HS-27A (cell line): ENCODE results near the gene ALS2.
"Not testable (repeated sequence)": the region's sequence is repeated elsewhere in the genome, so short reads cannot be mapped to it uniquely, and the experiment has no call there.

ENCODE experiments used
- DNase-seq: peaks from one replicate; pipeline ENCODE4 v3.0.0-alpha.2; 2012; ENCODE audit warnings: low read depth, missing footprints

The ALS2 gene

DNA sequence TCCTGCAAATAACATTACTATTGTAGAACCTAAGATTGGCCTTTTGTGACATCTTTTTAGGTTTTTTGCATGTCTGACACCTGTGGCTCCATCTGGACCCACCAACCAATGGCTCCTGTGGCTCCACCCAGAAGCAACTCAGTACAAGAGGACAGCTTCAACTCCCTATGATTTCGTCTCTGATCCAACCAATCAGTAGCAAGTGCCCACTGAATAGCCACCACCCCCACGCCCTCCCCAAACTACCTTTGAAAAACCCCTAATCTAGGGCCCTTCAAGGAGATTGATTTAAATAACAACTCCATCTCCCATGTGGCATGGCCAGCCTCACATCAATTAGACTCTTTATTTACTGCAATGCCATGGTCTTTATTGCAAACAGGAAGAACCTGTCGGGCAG is 105.9 kb downstream of the ALS2 start:
- DNase-seq: no peak

DNA sequence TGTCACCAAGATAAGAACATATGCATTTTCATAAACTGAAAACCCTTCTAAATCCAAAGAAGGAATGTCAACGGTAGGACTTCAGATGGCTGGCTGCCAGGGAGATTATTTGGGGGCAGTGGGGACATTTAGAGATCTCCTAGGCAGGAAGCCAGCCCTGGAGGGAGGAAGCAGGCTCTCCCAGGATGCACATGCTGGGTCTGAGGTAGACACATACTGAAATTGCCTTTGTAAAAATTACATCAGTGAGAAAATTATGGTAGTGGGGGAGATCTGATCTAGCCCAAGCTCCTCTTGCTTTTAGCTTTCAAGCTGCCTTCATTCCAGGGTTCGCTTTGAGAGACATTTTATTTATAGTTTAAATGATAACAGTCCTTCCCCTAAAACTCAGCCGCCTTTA is 106.4 kb downstream of the ALS2 start:
- no peak for DNase-seq

DNA sequence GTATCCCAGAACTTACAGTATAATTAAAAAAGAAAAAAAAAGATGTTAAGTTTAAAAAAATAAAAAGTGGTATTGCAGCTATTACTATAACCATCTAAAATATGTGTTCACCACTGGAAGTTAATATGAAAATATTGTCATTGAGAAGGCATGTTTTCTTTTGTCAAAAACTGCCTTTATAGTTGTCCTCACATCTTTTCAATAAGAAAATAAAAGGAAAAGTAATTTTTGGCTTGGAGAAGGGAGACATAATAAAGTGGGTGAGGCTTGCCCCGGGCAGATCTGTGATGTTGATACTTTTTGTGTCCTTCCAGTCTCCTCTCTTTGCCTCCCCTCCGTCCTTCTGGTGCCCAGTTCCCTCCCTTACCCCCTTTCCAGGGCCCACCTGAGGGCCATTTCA is 107.2 kb downstream of the ALS2 start:
- DNase-seq: no peak

DNA sequence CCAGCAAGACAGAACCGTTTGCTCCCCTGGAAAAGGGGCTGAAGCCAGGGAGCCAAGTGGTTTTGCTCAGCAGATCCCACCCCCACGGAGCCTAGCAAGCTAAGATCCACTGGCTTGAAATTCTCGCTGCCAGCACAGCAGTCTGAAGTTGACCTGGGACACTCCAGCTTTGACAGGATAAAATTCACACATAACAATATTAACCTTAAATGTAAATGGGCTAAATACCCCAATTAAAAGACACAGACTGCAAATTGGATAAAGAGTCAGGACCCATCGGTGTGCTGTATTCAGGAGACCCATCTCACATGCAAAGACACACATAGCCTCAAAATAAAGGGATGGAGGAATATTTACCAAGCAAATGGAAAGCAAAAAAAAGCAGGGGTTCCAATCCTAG is 109.5 kb downstream of the ALS2 start:
- DNase-seq: not testable (repeated sequence)

DNA sequence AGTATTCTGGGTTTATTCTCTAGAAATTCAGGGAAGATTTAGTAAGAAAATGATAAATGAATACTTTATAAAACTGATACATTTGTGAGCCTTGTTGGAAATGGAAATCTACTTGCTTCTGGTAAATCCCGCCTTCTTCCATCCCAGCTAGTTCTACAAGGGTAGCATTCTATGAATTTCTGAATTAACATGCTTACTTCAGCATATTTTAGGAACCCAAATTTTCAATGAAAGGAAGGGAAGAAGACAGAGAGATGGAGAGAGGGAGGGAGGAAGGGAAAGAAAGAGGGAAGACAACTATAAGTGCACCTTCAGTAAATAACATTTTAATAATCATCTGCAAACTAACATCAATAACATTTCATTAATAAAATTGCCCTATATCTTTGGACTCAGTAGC is 110.9 kb downstream of the ALS2 start:
- DNase-seq: no peak

DNA sequence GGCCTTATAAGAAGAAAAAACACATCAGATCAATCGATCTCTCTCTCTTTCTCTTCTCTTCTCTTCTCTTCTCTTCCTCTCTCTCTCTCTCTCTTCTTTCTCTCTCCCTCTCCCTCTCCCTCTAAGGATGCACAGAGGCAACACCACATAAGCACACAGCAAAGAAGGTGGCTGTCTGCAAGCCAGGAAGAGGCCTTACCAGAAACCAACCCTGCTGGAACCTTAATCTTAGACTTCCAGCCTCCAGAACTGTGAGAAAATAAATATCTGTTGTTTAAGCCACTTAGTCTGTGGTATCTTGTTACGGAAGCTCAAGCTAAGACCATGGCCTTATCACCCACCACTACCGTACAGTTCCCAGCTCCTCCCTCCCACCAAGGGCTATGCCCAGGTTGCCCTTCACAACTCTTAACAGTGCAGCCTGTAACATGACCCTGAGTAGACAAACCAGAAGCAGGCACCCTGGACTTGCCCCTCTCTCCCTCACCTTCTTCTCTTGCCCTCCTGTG is 112.3 kb downstream of the ALS2 start:
- no peak for DNase-seq

DNA sequence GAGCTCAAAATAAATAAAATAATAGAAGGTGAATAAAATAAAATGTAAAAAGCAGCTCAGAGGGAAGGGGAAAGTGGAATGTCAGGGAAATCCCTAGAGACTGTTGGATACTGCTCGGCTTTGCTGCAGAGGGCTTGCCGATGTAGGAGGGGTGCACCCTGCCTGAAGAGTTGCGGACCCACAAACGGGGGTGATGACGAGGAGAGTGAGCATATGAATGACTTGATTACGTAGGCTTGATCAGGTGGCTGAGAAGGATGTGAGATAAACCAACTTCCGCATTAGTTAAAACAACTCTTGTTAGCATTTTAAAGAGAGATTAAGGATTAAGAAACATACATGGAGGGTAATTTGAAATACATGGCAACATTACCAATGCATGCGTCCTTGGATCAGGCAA is 116.4 kb downstream of the ALS2 start:
- no peak for DNase-seq

DNA sequence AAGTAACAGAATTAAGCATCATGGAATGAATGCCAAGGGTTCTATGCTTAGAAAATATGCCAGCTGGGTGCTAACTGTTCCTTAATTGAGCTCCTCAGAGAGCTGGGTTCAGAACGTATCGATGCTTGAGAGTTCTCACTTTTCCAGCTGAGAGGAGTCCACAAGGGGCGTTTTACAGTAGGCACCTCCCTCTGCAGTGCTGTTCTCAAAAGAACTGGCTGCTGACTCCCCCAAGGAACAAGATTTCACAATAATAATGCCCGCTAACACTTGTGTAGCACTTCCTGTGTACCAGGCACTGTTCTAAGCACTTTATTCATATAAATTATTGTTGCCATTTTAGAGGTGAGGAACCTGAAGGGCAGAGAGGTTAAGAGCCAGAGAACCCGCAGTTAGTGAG is 119.4 kb downstream of the ALS2 start:
- no peak for DNase-seq

DNA sequence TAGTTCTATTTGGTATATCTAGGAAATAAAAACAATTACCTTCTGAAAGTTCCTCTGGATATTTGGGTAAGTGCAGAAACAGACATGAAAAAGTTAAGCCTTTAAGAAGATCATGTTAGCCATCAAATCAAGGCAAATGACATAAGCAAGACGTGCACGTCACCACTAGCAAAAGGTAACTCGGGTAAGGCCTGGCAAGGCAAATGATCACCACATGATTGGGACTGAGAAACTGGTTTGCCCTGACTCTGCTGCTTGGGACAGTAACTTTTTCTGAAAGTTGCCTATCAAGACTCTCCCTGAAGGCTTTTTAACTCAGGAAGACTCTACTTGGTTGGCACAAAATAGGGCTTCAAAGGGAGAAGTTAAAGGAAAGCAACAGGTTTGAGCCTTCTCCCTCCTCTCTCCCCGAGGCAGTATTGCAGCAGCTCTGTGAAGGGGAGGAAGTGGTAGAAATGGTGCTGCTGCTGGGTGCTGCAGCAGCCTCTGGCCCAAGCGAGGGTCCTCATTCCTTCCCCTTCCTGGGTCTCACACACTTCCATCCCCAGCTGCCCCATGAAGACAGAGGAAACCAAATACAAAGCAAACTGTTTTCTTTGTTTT is 120.3 kb downstream of the ALS2 start:
- DNase-seq: no peak

DNA sequence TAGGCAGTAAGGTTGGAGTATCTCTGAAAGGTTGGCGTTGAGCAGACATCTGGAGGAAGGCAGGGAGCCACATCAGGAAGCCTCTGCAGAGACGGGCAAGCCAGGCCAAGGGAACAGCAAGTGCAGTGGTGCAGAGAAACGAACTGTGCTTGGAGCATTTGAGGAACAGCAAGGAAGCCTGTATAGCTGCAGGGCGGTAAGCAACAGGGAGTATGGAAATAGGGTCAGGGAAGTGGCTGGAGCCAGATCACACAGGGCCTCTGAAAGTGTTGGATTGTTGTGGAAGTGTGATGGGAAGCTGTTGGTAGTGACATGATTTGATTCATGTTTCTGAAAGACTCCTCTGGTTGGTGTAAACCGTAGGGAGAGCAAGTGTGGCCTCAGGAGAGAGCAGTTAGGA is 124.0 kb downstream of the ALS2 start:
- no peak for DNase-seq

DNA sequence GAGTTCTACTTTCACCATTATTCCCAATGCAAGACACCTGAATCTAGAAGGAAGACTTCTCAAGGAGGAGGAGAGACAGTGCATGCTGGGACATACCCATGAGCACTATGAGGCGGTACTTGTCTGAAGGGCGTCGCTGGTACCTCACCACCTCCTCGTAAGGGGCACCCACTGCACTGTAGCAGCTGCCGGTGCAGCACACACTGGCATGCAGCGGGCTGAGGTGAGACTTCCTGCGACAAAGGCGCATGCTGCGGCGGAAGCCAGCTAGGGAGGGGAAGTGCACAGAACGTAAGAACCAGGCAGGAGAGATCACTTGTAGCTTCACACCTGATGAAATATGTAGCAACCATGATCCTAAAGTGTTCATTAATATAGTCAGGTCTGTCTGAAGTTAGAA is 124.6 kb downstream of the ALS2 start:
- DNase-seq: no peak

DNA sequence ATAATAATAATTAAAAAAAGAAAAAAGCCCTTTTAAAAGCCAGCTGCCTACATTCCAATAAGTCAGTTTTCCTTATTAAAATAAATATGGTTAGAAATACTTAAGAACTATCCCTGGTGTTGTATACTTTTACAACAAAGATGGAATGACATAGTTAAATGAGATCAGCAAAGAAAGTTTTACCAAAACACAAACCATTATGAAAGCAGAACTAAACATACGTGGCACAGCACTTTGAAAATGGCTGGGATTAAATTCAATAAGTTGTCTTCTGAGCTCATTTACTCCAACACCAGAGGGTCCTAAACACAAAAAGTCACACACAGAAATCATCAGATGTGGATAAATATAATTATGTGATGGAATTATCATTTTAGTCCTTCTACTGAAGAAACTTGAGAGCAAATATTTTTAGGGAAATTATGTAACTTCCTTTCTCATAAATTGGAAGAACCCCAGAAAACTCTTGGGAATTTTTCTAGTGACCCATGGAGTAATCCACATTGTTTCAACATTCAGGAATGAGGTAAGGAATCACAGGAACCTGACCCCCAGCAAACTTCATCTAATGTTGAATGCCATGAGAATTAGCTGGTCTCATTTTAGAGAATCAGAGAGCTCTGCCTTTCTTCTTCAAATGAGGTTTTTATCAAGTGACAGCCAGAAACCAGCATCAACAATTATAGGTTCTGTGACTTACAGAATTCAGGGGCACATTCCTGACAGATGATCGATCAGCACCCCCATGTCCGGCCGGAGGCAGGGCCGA is 125.9 kb downstream of the ALS2 start:
- peak; percentile 36 for DNase-seq

DNA sequence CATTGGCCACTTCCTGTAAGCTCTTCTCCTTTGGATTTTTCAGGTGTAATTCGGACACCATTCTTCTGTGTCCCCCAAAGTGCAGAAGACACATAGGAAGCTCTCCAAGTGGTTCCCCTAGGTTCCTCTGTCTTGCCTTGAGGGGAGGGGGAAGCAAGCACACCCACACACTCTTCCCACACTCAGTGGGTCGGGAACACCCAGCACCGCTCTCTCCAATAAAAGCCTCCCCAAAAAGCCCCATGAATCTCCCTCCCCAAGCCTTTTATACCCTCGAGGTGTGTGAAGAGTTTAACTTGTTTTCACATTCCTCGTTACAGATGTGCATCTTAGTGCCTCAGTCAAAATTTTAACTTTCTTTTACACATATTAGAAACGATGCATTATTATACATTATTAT is 127.5 kb downstream of the ALS2 start:
- no peak for DNase-seq
